ENCODE data around the gene FN1.

Gene FN1

DNA sequence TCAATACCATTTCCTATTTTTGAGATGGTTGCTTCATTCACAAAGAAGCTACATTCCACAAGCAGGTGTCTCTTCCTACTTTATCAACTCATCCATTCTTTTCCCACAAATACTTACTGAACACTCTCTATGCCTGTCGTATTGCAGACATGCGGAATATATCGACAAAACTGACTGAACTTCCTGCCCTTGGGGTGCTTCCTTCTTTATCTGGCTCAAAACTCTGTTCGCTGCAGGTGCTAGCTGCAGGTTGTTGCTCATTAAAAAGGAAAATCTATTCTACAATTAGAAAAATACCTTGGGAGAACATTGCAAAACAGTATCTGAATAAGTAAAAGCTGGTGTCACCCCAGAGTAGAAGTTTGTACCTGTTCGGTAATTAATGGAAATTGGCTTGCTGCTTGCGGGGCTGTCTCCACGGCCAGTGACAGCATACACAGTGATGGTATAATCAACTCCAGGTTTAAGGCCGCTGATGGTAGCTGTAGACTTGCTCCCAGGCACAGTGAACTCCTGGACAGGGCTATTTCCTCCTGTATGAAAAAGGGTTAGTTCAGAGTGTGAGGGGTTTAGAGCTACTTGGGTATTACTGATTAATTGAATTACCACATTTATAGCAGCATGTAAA is 52.1 kb downstream of the FN1 start:
- Histone ChIP-seq H4K20me1 (ENCODE audit: insufficient read depth, low read length) (no peaks in the 10 kb centered on the region), H3K79me2 (ENCODE audit: low read length) (no peaks in the 10 kb centered on the region), H3F3A (ENCODE audit: insufficient read depth, low read length) (no peaks in the 10 kb centered on the region), H3K9me2 (replicated peaks; ENCODE audit: insufficient read depth, low read length) (no peaks in the 10 kb centered on the region), H3K4me3 (ENCODE audit: low read length) (no peak overlapping the region), H3K4me1 (ENCODE audit: low read length) (no peaks in the 10 kb centered on the region), H3K27ac (ENCODE audit: low read length) (no peak overlapping the region), H3K9ac (ENCODE audit: low read length) (no peak overlapping the region), H2AFZ (ENCODE audit: low read length) (no peak overlapping the region), H3K4me2 (ENCODE audit: low read depth, low read length) (no peak overlapping the region), H3K9me3 (replicated peaks; ENCODE audit: insufficient read depth, low read length) (no peaks in the 10 kb centered on the region), H3K27me3 (replicated peaks; ENCODE audit: insufficient read depth, low read length) (no peaks in the 10 kb centered on the region), H3K36me3 (replicated peaks; ENCODE audit: insufficient read depth, low read length) (no peaks in the 10 kb centered on the region)
- DNase-seq: no peak
- TF ChIP-seq EZH2 (optimal IDR thresholded peaks at IDR 0.05; ENCODE audit: low read depth, low read length) (no peak), EZH2phosphoT487 (IDR thresholded peaks at IDR 0.05; ENCODE audit: low read length) (no peak)
- TF ChIP-seq, protein P1, sequence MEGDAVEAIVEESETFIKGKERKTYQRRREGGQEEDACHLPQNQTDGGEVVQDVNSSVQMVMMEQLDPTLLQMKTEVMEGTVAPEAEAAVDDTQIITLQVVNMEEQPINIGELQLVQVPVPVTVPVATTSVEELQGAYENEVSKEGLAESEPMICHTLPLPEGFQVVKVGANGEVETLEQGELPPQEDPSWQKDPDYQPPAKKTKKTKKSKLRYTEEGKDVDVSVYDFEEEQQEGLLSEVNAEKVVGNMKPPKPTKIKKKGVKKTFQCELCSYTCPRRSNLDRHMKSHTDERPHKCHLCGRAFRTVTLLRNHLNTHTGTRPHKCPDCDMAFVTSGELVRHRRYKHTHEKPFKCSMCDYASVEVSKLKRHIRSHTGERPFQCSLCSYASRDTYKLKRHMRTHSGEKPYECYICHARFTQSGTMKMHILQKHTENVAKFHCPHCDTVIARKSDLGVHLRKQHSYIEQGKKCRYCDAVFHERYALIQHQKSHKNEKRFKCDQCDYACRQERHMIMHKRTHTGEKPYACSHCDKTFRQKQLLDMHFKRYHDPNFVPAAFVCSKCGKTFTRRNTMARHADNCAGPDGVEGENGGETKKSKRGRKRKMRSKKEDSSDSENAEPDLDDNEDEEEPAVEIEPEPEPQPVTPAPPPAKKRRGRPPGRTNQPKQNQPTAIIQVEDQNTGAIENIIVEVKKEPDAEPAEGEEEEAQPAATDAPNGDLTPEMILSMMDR (IDR thresholded peaks at IDR 0.05; ENCODE audit: low read length): no peak

DNA sequence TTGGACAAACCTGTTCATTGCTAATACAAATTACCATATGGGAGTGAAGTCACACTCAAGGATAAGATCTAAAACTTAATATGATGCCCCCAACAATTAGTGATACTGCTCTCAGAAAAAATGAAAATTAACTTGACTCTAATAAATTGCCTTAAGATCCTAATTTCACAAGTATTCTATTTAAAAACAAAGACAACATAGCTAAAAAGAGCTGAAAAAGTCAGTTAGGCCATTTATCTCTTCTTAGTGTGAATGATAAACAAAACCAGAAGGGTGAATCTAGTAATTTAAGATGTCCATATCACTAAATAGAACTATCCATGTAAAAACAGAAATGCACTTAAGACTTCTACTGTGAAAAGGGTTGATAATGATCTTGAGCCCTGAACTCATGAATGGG is 53.4 kb downstream of the FN1 start:
- H3K9me2 ChIP-seq (replicated peaks; ENCODE audit: insufficient read depth, low read length): no peaks in the 10 kb centered on the region
- no peaks in the 10 kb centered on the region for H3K36me3 ChIP-seq (replicated peaks; ENCODE audit: insufficient read depth, low read length)
- no peak for DNase-seq
- no peak overlapping the region for H3K4me2 ChIP-seq (ENCODE audit: low read depth, low read length)
- H3K27ac ChIP-seq (ENCODE audit: low read length): no peak overlapping the region
- TF ChIP-seq EZH2 (optimal IDR thresholded peaks at IDR 0.05; ENCODE audit: low read depth, low read length) (no peak), EZH2phosphoT487 (IDR thresholded peaks at IDR 0.05; ENCODE audit: low read length) (no peak)
- TF ChIP-seq, protein P1 (IDR thresholded peaks at IDR 0.05; ENCODE audit: low read length): no peak
- H3K27me3 ChIP-seq (replicated peaks; ENCODE audit: insufficient read depth, low read length): no peaks in the 10 kb centered on the region
- H3K9me3 ChIP-seq (replicated peaks; ENCODE audit: insufficient read depth, low read length): no peaks in the 10 kb centered on the region
- no peaks in the 10 kb centered on the region for H3F3A ChIP-seq (ENCODE audit: insufficient read depth, low read length)
- no peak overlapping the region for H3K4me3 ChIP-seq (ENCODE audit: low read length)
- no peak overlapping the region for H2AFZ ChIP-seq (ENCODE audit: low read length)
- H3K4me1 ChIP-seq (ENCODE audit: low read length): no peaks in the 10 kb centered on the region
- no peaks in the 10 kb centered on the region for H3K79me2 ChIP-seq (ENCODE audit: low read length)
- no peaks in the 10 kb centered on the region for H4K20me1 ChIP-seq (ENCODE audit: insufficient read depth, low read length)
- H3K9ac ChIP-seq (ENCODE audit: low read length): no peak overlapping the region

DNA sequence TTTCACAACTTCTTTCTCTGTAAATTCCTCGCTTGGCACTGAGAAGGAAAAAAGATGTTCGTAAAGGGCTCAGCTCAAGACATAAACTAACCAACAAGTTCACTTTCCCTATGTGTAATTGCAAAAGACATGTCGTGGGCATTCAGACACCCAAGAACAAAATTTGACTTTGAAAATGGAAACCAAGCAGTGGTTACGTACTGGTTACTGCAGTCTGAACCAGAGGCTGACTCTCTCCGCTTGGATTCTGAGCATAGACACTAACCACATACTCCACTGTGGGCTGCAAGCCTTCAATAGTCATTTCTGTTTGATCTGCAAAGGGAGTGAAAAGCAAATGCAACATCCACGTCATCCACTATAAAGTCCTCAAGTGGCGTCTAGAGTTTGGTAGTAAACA is 53.9 kb downstream of the FN1 start:
- Histone ChIP-seq H3K36me3 (replicated peaks; ENCODE audit: insufficient read depth, low read length) (no peaks in the 10 kb centered on the region), H3F3A (ENCODE audit: insufficient read depth, low read length) (no peaks in the 10 kb centered on the region)
- DNase-seq: no peak

More for the DNA sequence above, 53.9 kb downstream of the FN1 start:
- TF ChIP-seq EZH2 (optimal IDR thresholded peaks at IDR 0.05; ENCODE audit: low read depth, low read length) (no peak), EZH2phosphoT487 (IDR thresholded peaks at IDR 0.05; ENCODE audit: low read length) (no peak)
- TF ChIP-seq, protein P1 (IDR thresholded peaks at IDR 0.05; ENCODE audit: low read length): no peak
- H3K79me2 ChIP-seq (ENCODE audit: low read length): no peaks in the 10 kb centered on the region
- H3K27ac ChIP-seq (ENCODE audit: low read length): no peak overlapping the region
- H2AFZ ChIP-seq (ENCODE audit: low read length): no peak overlapping the region
- no peaks in the 10 kb centered on the region for H3K9me2 ChIP-seq (replicated peaks; ENCODE audit: insufficient read depth, low read length)
- no peak overlapping the region for H3K9ac ChIP-seq (ENCODE audit: low read length)
- no peak overlapping the region for H3K4me2 ChIP-seq (ENCODE audit: low read depth, low read length)
- H3K9me3 ChIP-seq (replicated peaks; ENCODE audit: insufficient read depth, low read length): no peaks in the 10 kb centered on the region
- no peaks in the 10 kb centered on the region for H4K20me1 ChIP-seq (ENCODE audit: insufficient read depth, low read length)
- no peaks in the 10 kb centered on the region for H3K4me1 ChIP-seq (ENCODE audit: low read length)
- no peak overlapping the region for H3K4me3 ChIP-seq (ENCODE audit: low read length)
- H3K27me3 ChIP-seq (replicated peaks; ENCODE audit: insufficient read depth, low read length): no peaks in the 10 kb centered on the region
